ENCODE results near the gene MAP7D3.
"Not testable (repeated sequence)": the region's sequence is repeated elsewhere in the genome, so short reads cannot be mapped to it uniquely, and the experiment has no call there.

Gene MAP7D3

DNA sequence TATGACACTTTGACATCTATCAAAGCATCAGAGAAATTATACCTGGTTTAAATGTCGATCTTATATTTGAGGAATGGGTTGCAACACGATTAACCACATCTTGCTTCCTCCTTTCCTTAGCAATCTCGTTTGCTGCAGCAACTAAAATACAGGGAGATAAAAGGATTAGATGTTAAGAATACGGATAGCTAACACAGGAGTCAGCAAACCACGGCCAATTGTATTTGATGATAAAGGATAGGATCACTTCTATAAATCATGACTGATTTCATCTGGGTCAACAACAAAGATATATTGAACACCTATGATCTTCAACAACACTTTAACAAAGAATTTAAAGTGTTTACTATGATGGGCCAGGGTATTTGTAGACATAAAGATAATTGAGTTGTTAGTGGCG, 5.0 kb downstream of the MAP7D3 start:
- no peak for FAIRE-seq

DNA sequence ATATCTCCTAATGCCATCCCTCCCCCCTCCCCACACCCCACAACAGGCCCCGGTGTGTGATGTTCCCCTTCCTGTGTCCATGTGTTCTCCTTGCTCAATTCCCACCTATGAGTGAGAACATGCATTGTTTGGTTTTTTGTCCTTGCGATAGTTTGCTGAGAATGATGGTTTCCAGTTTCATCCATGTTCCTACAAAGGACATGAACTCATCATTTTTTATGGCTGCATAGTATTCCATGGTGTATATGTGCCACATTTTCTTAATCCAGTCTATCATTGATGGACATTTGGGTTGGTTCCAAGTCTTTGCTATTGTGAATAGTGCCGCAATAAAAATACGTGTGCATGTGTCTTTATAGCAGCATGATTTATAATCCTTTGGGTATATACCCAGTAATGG, 13.4 kb downstream of the MAP7D3 start:
- not testable (repeated sequence) for FAIRE-seq

DNA sequence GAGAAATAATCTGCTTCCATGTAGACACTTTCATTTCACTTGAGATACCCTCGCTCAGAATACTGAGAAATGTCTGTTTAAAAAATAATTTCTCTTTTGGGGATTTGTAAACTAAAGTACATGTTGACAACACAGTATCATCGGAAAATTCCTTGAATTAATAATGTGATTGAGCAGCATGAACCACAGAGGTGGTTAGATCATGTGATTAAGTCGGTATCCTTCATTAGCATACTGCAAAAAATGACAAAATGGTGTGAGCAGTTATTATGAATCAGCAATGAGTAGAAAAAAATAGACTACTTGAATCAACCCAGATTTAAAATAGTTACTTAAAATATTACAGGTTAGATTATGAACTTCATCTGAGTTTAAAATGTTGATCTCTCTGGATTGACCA, 14.1 kb downstream of the MAP7D3 start:
- no peak for FAIRE-seq

DNA sequence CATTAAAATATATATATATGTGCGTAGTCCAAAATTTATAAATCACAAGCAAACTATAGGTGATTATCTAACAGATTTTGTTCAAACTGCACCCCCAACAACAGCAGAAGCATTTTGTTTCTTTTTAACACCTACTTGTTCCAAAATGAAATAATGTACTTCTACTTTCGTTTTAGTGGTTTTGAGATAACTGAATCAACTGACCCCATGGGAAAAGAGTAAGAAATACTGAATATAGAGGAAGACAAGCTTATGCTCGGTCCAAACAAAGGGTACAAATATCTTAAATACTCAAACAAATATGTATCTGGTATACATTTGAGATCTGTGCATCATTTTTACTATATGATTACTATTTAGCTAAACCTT, 22.4 kb downstream of the MAP7D3 start:
- no peak for FAIRE-seq

DNA sequence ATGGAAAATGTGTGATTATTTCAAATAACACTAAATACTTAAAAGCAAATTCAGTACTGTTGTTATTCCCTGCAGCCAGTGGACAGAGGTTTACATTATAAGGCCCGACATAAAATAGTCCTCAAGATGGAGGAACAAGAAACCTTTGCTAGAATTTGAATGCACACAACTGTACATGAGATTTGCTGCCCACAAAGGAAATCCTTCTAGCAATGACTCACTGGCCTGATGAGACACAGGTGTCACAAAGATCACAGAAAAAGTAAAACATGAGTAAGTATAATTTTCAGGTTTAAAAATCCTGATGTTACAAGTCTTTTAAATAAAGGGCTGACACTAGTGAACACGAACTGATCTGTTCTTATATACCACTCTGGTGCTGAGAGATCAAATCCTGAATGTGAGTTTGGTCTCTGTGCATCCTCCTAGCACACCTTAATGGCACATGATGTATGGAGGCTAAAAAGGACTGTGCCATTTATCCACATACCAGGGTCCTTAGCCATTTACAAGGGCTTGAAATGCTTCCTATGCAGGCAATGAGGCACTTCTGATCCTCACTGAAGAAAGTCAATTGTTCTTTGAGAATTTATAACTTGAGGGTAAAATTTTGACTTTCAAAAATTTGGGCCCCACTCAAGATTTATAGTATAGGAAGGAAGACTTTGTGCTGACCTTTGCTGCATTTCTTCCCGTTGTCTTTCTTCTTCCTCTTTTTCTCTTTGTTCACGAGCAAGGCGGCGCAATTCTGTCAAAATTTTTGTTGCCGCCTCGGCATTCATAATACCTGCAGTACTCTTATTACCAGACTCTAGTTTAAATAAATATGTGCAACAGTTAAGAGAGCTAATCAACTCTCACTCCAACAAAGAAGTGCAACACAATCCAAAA, 23.0 kb downstream of the MAP7D3 start:
- FAIRE-seq, result no peak

DNA sequence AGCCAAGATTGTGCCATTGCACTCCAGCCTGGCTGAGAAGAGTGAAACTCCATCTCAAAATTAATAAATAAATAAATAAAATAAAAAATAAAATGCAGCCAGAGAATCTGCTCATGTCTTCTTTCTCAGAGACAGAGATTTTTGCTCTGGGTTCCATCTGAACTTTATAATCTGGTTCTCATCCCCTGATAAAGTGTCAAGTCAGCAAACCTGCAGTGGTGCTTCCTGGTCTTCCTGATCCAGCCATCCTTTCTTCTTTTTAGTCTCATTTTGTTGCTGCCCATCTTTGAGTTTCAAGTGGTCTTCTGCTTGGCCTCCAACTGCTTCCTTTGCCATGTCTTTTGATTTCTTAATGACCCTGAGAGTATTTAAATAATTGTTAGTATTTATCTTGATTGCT, 24.1 kb downstream of the MAP7D3 start:
- no peak for FAIRE-seq

DNA sequence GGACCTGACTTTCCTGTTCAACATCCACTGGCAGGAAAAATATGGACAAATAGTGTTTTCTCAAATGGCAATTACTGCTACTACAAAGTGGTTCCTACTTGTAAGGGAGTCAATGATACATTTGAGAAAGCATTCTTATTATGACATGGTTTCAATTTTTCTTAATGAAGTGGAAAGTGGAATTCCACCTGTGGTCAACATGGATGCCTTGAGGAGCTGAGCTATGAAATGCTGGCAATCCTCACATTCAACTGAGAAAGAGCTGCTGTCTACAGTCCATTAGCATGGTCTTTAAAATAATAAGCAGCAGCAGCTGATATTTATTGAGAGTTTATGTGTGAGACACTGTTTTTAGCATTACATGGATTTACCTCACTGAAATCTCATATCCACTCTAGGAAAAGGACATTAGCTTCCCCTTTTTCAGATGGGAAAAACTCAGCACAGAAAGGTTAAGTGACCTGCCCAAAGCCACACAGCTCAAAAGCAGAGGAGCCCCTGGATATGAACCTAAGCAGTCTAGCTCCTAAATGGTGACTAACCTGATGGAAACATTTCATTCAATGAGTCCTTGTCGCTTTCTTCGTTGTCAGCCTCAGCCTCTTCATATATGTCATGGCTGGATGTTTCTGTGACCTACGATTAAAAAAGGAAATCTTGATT, 29.2 kb downstream of the MAP7D3 start:
- no peak for FAIRE-seq

DNA sequence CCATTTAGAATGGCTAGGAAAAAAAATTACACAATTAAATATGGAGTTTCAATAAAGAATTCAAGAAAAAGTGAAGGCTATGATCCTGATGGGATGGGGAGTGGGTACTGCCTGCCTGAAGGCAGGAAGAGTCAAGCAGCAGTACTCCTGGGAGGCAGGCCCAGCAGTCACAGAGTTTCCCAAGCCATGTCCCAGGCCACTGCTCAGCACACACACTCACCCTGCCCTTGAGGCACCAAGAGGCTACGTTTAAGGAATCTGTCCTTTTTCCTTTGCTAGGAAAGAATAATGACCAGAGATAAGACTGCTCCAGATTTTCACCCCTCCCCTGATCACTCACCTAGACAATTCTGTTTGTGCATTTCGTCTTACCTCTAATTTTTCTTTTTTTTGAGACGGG, 30.2 kb downstream of the MAP7D3 start:
- FAIRE-seq, result no peak

DNA sequence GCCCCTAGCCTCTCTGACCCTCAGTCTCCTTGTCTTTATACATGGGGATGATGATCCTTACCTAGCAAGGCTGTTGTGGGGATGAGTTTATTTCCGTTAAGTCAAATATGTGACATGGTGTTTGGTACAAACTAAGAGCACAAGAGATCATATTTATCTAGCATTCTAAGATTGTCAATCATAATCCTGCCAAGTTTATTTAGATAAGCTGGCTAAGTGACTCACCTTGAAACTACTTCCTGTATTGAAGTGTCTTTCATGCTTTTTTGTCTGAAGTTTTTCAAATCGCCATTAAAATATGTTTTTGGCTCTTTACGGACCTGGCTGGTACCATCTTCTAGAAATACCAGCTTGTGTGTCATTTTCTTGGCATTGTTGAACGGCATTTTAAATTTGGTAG, 30.7 kb downstream of the MAP7D3 start:
- FAIRE-seq, result no peak

DNA sequence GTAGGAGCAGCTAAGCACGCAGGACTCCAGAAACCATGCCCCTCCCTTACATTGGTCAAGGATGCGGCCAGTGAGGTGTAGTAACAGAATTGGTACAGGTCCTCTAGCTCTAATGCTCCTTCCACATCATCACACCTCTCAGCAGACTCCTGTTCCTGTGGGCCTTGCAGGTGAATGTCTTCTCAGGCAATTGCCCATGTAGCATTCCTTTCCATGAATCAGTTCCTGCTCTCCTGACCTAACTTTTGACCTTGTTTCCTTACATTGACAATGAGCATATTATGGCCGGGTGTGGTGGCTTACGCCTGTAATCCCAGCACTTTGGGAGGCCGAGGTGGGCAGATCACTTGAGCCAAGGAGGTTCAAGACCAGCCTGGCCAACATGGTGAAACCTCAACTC, 31.3 kb downstream of the MAP7D3 start:
- FAIRE-seq, result no peak

DNA sequence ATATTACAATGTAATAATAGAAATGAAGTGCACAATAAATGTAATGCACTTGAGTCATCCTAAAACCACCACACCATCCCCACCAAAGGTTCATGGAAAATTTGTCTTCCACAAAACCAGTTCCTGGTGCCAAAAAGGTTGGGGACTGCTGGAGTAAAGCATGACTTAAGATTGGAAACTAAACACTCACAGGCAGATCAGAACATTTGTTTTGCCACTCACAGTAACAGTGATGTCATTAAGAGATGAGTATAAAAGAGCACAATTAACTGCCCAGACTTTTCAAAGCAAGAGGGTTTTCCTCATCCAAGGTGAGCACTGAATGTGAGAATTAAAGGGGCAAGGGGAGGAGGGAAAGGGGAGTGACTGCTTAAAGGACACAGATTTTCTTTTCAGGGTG, 35.6 kb downstream of the MAP7D3 start:
- no peak for FAIRE-seq

DNA sequence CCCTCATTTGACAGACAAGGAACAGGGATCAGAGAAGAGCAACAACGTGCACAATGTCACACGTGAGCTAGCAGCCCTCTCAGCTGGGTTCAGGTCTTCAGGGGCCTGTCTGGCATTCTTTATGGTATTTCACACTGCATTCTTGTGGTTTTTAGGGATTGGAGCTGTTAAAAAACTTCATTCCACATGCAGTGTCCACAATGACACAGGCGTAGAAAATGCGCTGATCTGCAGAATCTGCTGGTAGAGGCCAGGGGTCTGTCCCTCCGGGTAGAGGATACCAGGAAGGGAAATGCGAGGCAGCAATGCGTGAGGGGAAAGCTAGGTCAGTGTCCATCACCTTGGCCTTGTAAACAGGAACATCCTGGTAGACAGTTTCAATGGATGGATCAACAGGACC, 36.6 kb downstream of the MAP7D3 start:
- no peak for FAIRE-seq

DNA sequence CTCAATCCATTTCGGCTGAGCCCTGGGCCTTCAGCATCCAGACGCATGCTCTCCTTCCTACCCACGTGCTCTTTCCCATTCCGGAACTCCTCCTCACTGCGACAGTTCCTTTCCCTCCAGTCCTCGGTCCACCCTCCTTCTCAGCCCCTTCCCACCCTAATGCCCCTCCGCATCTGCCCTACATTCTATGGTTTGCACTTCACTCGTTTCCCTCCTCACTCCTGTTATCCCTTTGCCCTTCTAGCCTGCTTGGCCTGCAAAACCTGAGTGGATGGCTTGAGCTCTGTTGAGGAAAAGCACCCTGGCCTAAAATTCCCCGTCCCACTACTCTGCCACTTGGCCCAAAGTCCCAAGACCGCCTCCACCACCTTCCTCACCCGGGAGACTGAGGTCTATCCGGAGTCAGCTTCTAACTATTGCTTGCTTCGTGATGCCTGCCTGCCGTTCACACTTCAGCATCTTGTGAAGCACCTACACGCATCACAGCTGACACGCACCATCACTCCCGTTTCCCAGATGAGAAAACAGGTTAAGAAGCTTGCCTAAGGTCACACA, 38.6 kb downstream of the MAP7D3 start:
- FAIRE-seq, result no peak

DNA sequence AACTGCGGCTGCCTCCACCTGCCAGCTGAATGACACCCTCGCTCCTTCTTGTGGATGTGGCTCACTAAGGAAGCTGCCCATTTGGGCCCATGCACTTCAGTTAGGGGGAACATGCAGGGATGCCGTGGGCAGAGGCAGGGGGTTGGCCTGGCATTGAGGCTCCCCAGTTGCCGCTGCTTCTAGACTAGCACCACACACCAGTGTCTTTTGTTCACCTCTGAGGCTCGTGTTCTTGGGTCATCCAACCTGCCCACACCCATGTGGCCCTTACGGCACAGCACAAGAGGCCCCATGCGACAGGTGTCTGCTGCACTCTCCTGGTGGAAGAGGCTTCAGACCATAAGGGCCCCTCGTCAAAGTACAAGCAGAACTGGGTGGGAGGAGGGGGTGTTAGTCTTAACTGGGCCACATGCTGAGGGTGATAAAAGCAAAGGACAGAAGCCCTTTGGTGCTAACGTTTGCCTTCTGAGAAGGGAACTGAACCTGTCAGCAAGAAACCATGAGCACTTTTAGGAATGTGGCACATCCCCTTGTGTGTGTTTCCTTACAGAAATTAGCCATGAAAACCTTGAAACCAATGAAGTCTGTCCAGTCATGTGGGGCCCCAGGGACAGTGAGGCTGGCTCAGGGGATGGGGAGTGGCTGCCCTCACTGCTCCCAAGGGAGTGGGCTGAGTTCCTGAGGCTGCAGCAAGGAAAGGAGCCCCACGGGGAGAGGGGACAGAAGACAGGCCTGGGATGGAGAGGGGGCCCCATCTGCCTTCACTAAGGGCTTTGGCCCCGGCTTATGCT, 39.2 kb downstream of the MAP7D3 start:
- FAIRE-seq, result no peak

DNA sequence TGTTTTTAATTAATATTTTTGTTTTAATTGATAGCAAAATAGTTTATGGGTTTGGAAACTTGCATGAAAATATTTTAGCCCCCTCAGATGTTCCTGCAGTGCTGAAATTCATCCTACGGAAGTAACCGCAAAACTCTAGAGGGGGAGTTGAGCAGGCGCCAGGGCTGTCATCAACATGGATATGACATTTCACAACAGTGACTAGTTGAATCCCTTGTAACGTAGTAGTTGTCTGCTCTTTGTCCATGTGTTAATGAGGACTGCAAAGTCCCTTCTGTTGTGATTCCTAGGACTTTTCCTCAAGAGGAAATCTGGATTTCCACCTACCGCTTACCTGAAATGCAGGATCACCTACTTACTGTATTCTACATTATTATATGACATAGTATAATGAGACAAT, 40.4 kb downstream of the MAP7D3 start:
- FAIRE-seq, result no peak

DNA sequence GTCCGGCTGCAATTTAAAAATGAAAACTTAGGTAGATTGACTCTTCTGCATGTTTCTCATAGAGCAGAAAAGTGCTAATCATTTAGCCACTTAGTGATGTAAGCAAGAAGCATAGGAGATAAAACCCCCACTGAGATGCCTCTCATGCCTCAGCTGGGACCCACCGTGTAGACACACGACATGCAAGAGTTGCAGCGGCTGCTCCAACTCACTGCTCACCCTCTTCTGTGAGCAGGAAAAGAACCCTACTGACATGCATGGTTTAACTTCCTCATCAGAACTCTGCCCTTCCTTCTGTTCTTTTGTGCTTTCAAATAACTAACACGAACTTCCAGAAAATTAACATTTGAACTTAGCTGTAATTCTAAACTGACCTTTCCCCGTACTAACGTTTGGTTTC, 41.0 kb downstream of the MAP7D3 start:
- FAIRE-seq, result no peak

DNA sequence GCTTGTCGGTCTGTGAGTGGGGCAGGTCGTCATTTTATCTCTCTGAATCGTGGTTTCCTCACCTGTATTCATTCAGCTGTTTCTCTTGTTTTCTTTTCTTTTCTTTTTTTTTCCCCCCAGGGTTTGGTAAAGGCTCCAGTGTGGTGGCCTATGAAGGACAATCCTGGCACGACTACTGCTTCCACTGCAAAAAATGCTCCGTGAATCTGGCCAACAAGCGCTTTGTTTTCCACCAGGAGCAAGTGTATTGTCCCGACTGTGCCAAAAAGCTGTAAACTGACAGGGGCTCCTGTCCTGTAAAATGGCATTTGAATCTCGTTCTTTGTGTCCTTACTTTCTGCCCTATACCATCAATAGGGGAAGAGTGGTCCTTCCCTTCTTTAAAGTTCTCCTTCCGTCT, 41.4 kb downstream of the MAP7D3 start:
- no peak for FAIRE-seq

DNA sequence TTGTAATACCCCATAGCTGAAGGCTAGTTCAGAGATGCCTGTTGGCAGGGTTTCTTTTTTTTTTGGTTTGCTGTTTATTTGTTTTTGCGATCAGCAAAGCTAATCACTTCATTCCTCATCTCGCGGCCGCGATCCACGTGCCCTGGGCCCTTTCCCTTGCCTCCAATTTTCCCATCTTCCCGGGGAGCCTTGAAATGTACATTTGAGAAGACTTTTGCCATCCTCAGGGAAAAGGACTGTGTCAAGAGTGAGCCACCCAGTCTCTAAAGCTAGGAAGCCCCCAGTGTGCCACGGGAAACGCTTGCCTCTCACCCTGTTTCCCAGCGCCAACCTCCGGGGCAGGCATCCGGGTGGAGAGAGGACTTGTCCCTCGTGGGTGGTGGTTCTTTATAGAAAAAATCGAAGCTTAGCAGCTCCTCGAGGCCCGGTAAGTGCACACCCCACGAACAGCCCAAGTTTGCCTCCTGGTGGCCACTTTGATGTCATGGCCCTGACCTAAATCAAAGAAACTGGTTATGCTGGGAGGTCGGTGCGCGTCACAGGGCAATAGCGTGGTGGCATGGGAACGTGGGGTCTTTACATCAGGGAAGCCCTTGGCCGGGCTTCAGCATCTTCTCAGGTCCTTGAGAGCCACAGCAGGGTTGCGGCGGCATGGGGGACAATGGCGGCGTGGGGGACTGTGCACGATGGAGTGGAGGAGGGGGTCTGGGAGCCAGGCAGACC, 42.0 kb downstream of the MAP7D3 start:
- no peak for FAIRE-seq

DNA sequence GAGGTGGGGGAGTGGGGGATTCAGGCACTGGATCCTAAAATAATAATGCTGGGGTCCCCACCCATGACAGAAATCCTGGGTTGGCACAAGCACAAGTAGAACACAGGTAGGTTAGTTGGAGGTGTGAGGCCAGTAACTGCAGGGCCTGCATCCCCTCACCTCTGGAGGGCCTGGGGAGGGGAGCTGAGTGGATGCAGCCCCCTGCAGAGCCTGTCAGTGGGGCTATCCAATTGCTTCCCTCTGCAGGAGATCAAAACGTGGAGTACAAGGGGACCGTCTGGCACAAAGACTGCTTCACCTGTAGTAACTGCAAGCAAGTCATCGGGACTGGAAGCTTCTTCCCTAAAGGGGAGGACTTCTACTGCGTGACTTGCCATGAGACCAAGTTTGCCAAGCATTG, 43.7 kb downstream of the MAP7D3 start:
- FAIRE-seq, result no peak

DNA sequence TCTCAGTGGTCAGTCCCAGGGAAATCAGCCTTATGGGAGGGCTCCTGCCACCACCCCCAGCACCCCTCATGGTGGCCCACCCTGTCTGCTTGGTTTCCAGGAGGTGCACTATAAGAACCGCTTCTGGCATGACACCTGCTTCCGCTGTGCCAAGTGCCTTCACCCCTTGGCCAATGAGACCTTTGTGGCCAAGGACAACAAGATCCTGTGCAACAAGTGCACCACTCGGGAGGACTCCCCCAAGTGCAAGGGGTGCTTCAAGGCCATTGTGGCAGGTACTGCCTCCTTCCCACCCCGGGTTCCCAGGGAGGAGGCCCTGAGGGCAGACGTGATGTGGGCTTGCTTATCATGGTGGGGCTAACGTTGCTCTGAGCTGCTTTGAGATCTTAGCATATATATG, 44.3 kb downstream of the MAP7D3 start:
- no peak for FAIRE-seq

DNA sequence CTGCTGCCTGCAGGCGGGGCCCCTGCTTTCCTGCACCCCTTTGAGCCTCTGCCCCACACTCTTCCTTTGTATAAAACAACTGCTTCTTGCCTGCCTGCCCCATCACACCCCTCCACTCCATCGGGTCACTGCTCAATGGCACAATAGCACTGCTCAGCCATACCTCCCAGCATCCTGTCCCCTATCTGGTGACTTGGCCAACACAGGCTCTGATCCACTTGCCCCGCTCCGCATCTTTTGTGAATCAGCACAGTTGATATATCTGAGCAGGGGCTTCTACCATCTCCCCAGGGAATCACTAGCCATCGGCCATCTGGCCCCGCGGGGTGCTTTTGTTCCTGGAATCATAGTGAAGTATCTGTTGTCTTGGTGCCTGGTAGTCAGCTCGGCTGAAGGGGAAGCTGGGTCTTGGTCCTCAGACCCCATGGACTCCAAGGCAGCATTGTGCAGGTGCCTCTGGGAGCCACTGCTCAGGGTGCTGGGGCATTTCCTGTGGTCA, 45.3 kb downstream of the MAP7D3 start:
- FAIRE-seq, result no peak

DNA sequence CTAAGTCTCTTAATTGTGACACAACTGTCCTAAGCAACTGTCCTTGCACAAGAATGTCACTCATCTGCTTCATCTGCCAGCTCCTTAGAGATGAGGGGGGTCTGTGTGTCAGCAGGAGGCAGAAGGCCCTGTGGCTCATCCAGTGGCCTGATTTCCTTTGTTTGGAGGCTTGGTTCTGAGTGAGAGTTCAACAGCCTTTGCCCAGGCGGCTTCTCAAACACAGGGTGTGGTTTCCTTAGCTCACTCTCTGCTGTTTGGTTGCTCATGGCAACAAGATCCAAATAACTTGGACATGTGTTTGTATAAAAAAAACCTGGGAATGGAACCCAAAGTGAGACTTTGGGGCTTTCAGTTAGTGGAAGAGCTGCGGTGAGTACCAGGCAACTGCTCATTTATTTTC, 46.6 kb downstream of the MAP7D3 start:
- FAIRE-seq, result no peak

DNA sequence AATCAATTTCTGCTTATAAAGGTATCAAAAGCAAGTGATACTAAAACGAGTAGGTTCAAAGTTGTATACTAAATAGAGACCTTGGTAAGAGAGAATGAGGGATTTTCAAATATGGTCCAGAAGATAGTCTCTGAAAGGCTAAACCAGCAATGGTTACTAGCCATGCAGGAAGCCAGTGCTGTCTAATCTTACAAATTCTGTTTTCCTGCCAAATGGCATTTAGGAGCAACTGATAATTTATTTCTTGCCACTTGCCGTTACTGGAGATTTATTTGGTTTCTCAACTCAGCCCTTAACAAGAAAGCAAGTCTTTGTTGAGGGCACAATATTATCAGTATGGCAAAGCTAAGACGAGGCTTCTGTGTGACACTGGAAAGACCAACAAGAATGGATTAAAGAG, 47.2 kb downstream of the MAP7D3 start:
- FAIRE-seq, result no peak
